ENCODE measurements around the gene PLOD2. TPM values are rescaled to one million over a fixed set of nuclear protein-coding genes. Genes with fewer than 3 reads are reported as not detected.

PLOD2 gene
- total RNA-seq, 1 donor from 2014 or later: 117 TPM

DNA sequence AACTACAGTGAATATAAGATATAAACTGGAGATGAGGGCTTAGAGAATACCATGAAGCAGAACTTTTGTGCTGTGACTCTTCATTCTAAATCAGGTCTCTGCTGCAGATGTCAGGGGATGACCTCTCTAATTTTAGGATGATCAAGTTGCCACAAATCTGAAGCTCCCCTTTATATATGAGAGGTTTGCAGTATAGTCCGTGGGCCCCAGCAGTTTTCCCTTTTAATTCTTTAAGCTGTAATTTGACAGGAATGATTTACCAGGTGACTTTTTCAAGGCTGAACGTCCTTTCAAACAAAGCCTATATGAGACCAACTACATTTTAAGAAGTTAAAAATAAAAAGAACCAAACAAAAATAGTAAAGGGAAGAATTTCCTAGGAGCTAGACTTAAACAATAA, 4.9 kb upstream of the PLOD2 start:
- peak overlapping the region; percentile 80 for H3K4me2 ChIP-seq (ENCODE audit: low read length)
- H3K9ac ChIP-seq (ENCODE audit: low read length): peak overlapping the region; percentile 76
- Mint-ChIP-seq H3K27ac (ENCODE audit: unreplicated experiment) (peak overlapping the region; percentile 90), H3K36me3 (ENCODE audit: low read depth, unreplicated experiment) (no peaks in the 10 kb centered on the region), H3K4me3 (ENCODE audit: unreplicated experiment) (no peak overlapping the region), H3K27me3 (ENCODE audit: low read depth, unreplicated experiment) (no peaks in the 10 kb centered on the region), H3K9me3 (ENCODE audit: unreplicated experiment) (no peaks in the 10 kb centered on the region), H3K4me1 (ENCODE audit: low read depth, unreplicated experiment) (peaks cover 18% of the 10 kb centered on the region)
- no peak for TF ChIP-seq EZH2 (IDR thresholded peaks at IDR 0.05; ENCODE audit: insufficient read depth, low read length)
- TF ChIP-seq, protein P1, sequence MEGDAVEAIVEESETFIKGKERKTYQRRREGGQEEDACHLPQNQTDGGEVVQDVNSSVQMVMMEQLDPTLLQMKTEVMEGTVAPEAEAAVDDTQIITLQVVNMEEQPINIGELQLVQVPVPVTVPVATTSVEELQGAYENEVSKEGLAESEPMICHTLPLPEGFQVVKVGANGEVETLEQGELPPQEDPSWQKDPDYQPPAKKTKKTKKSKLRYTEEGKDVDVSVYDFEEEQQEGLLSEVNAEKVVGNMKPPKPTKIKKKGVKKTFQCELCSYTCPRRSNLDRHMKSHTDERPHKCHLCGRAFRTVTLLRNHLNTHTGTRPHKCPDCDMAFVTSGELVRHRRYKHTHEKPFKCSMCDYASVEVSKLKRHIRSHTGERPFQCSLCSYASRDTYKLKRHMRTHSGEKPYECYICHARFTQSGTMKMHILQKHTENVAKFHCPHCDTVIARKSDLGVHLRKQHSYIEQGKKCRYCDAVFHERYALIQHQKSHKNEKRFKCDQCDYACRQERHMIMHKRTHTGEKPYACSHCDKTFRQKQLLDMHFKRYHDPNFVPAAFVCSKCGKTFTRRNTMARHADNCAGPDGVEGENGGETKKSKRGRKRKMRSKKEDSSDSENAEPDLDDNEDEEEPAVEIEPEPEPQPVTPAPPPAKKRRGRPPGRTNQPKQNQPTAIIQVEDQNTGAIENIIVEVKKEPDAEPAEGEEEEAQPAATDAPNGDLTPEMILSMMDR (IDR thresholded peaks at IDR 0.05; ENCODE audit: insufficient read depth, low read depth, low read length): no peak
- H3K27me3 ChIP-seq (ENCODE audit: insufficient read depth, low read length): no peaks in the 10 kb centered on the region
- H3K79me2 ChIP-seq (ENCODE audit: insufficient read depth, low read length): peaks cover 15% of the 10 kb centered on the region
- H3K9me3 ChIP-seq (ENCODE audit: insufficient read depth, low read depth, low read length): no peaks in the 10 kb centered on the region
- H4K20me1 ChIP-seq (ENCODE audit: insufficient read depth, low read length): no peaks in the 10 kb centered on the region
- H2AFZ ChIP-seq (ENCODE audit: low read depth, low read length): no peak overlapping the region
- H3K4me1 ChIP-seq (ENCODE audit: insufficient read depth, low read length): peaks cover 52% of the 10 kb centered on the region
- H3K36me3 ChIP-seq (ENCODE audit: insufficient read depth, low read length): no peaks in the 10 kb centered on the region
- peak overlapping the region; percentile 13 for H3K4me3 ChIP-seq (ENCODE audit: insufficient read depth, low read depth, low read length)
- no peak for FAIRE-seq
- no peak for DNase-seq (ENCODE audit: low read depth)
- peak overlapping the region; percentile 91 for H3K27ac ChIP-seq (ENCODE audit: low read depth, low read length)

DNA sequence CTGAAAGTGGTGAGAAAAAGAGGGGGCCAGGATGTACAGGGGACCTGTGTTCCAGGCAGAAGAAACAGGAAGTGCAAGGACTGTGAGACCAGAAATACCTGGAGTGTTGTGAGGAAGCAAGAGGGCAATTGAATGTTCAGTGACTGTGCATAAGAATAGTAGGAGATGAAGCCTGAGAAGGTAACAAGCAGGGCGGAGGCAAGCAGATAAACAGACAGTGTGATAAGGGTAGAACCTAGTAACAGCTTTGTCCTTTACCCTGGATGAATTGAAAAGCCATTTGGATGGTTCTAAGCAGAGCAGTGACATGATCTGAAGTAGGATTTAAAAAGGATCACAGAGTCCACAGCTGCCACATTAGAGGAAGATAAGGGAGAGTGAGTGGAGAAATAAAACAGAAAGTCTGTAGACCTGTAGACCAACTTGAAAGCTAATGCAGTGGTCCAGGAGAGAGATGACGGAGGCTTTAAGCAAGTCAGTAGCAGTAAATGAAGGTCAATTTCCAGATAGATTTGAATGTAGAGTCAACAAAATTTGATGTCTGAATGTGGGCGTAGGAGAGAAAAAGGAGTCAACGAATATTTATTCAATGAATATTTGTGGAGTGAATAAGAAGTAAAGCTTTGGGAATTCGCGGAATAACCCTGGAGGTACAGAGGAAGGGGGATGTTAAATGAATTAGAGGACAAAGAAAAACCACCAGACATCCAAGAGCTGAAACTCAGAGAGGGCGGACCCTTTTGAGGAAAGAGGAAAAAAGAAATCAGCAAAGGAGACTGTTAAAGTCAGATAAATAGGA, 4.2 kb upstream of the PLOD2 start:
- Mint-ChIP-seq H3K27ac (ENCODE audit: unreplicated experiment) (peak overlapping the region; percentile 90), H3K4me3 (ENCODE audit: unreplicated experiment) (no peak overlapping the region), H3K36me3 (ENCODE audit: low read depth, unreplicated experiment) (no peaks in the 10 kb centered on the region), H3K4me1 (ENCODE audit: low read depth, unreplicated experiment) (peaks cover 18% of the 10 kb centered on the region), H3K9me3 (ENCODE audit: unreplicated experiment) (no peaks in the 10 kb centered on the region), H3K27me3 (ENCODE audit: low read depth, unreplicated experiment) (no peaks in the 10 kb centered on the region)
- Histone ChIP-seq H3K4me2 (ENCODE audit: low read length) (peak overlapping the region; percentile 80), H3K9ac (ENCODE audit: low read length) (peak overlapping the region; percentile 76), H3K4me1 (ENCODE audit: insufficient read depth, low read length) (peaks cover 52% of the 10 kb centered on the region), H3K36me3 (ENCODE audit: insufficient read depth, low read length) (no peaks in the 10 kb centered on the region), H3K27me3 (ENCODE audit: insufficient read depth, low read length) (no peaks in the 10 kb centered on the region), H4K20me1 (ENCODE audit: insufficient read depth, low read length) (peaks cover 2% of the 10 kb centered on the region), H3K27ac (ENCODE audit: low read depth, low read length) (peak overlapping the region; percentile 91), H3K79me2 (ENCODE audit: insufficient read depth, low read length) (peaks cover 22% of the 10 kb centered on the region), H3K9me3 (ENCODE audit: insufficient read depth, low read depth, low read length) (no peaks in the 10 kb centered on the region), H2AFZ (ENCODE audit: low read depth, low read length) (no peak overlapping the region), H3K4me3 (ENCODE audit: insufficient read depth, low read depth, low read length) (peak overlapping the region; percentile 37)
- FAIRE-seq (peak; percentile 23), DNase-seq (ENCODE audit: low read depth) (peak; percentile 95)
- no peak for TF ChIP-seq EZH2 (IDR thresholded peaks at IDR 0.05; ENCODE audit: insufficient read depth, low read length)
- TF ChIP-seq, protein P1 (IDR thresholded peaks at IDR 0.05; ENCODE audit: insufficient read depth, low read depth, low read length): no peak

DNA sequence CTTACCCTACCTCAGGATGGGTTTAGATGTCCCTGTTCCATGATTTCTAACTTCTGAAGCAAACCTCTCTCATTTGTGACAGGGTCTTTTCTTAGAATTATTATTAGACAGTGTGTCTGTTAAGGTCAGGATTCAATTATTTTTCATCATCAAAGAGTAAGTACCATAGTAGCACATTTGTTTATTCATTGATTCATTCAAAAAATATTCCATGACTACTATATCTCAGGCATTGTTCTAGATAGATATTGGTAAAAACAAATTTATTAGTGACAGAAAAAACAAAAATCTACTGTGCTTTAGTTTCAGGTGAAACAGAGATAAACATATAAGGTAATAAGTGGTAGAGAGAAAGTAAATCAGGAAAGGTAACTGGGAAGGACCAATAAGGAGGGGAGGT, 3.5 kb upstream of the PLOD2 start:
- Histone ChIP-seq H3K27me3 (ENCODE audit: insufficient read depth, low read length) (no peaks in the 10 kb centered on the region), H4K20me1 (ENCODE audit: insufficient read depth, low read length) (peaks cover 8% of the 10 kb centered on the region), H3K4me2 (ENCODE audit: low read length) (peak overlapping the region; percentile 80), H3K4me3 (ENCODE audit: insufficient read depth, low read depth, low read length) (peak overlapping the region; percentile 37), H3K27ac (ENCODE audit: low read depth, low read length) (peak overlapping the region; percentile 91), H3K9ac (ENCODE audit: low read length) (peak overlapping the region; percentile 75), H3K36me3 (ENCODE audit: insufficient read depth, low read length) (no peaks in the 10 kb centered on the region), H3K4me1 (ENCODE audit: insufficient read depth, low read length) (peaks cover 52% of the 10 kb centered on the region), H3K9me3 (ENCODE audit: insufficient read depth, low read depth, low read length) (no peaks in the 10 kb centered on the region), H2AFZ (ENCODE audit: low read depth, low read length) (no peak overlapping the region), H3K79me2 (ENCODE audit: insufficient read depth, low read length) (peaks cover 28% of the 10 kb centered on the region)
- Mint-ChIP-seq H3K27me3 (ENCODE audit: low read depth, unreplicated experiment) (no peaks in the 10 kb centered on the region), H3K36me3 (ENCODE audit: low read depth, unreplicated experiment) (no peaks in the 10 kb centered on the region), H3K27ac (ENCODE audit: unreplicated experiment) (no peak overlapping the region), H3K9me3 (ENCODE audit: unreplicated experiment) (no peaks in the 10 kb centered on the region), H3K4me1 (ENCODE audit: low read depth, unreplicated experiment) (peaks cover 18% of the 10 kb centered on the region), H3K4me3 (ENCODE audit: unreplicated experiment) (no peak overlapping the region)
- TF ChIP-seq, protein P1 (IDR thresholded peaks at IDR 0.05; ENCODE audit: insufficient read depth, low read depth, low read length): no peak
- TF ChIP-seq EZH2 (IDR thresholded peaks at IDR 0.05; ENCODE audit: insufficient read depth, low read length): no peak
- no peak for DNase-seq (ENCODE audit: low read depth)
- FAIRE-seq: no peak

Measured in astrocyte (in vitro differentiated cells and primary cell).